GM19240 (cell line): Measurements from ENCODE around the gene RASGRP1.

Source experiments
- DNase-seq: peaks from one replicate; pipeline ENCODE4 v3.0.0; 2011; ENCODE audit warnings: low spot score; ENCODE audit not compliant: insufficient read length

The RASGRP1 gene

DNA sequence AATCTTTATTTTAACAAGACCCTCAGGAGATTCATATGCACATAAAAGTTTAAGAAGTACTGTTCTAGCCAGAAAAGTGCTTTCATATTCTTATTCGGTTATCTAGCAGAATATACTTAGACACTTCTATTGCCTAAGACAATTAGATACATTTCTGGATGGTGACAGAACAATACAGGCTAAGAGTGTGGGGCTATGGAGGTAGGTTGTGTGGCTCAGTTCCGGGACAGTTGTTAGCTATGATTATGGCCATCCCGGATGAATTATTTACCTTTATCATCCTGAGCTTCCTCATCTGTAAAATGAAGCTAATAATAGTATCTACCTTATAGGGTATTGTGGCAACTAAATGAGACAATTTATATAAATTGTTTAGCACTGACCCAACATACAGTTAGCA is 104.1 kb downstream of the RASGRP1 start:
- DNase-seq = no peak

- no peak for DNase-seq
Observed at GRCh38 chr15:38459480-38459879, 105.1 kb downstream of the RASGRP1 start.

DNA sequence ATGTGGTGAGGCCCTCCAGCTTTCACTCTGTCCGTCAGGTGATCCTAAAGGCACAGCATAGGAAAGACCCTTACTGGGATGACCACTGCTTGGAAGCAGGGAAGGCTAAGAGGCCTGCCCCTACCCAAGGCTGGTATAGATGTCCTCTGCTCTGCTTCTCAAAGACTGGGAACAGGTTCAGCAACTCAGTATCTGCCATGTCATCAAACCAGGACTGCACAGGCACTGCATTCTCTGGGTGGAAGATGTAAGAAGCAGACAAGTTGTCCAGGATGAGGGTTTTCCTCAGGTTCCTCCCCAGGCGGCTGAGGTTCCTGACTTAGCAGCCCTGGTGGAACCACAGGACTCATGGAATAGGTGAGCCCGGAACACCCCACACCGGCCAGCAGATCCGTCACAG is 106.0 kb downstream of the RASGRP1 start:
- no peak for DNase-seq

DNA sequence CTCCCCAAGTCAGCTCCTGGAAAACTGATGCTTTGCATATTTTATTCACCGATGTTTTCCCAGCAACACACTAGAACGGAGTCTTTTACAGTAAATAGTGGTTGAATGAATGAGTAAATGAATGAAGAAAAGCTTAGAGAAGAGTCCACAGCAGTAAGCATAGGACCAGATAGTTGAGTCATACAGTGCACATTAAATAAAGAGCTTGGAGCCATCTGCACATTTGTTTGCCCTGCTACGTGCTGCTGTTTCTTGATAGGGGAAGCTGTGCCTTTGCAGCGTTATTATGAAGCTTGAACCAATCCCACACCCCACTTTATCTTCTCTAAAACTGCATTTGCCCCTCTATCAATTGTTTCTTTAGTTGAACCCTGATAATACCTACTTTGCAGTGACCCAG is 109.5 kb downstream of the RASGRP1 start:
- no peak for DNase-seq

DNA sequence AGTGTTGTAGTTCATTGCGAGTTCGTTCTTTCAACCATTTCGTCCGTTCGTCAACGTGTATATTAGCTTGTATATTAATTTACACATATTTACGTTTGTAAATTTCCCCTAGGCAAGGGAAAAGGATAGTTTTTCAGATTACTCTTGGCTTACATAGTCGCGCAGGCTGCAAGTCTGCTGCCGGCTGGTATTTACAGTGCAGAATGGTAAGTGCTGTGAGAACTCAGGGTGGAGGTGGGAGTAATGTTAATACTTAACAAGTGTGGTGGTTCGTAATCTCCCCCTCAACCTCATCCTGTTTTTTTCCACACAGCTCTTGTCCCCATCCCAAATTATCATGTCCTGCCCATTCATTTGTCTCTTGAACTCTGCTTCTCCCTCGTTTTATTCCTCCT is 109.9 kb downstream of the RASGRP1 start:
- no peak for DNase-seq

- peak; percentile 51 for DNase-seq
Observed at GRCh38 chr15:38453971-38454695, 110.5 kb downstream of the RASGRP1 start, which contains the start of gene FAM98B. Gene FAM98B, plus strand, starts transcription at chr15:38454127. Its CDS starts 35 bp downstream, at chr15:38454162.

DNA sequence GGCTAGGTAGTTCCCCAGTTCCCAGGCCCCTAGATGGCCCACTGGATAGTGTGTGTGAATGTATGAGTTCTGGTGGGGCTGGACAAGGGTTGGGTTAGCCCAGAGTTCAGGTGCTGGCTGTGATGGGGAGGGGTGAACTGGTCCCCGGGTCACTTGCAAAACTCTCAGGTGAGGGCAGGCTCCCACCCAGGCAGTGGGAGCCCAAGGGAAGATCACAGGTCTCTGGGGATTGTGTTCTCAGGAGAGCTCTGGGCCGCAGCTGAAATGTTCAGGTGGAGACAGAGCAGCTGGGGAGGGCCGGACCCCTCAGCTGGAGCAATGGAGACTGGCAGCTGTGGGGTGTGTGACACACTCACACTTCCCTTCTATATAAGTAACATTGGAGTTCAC is 123.5 kb downstream of the RASGRP1 start:
- no peak for DNase-seq

DNA sequence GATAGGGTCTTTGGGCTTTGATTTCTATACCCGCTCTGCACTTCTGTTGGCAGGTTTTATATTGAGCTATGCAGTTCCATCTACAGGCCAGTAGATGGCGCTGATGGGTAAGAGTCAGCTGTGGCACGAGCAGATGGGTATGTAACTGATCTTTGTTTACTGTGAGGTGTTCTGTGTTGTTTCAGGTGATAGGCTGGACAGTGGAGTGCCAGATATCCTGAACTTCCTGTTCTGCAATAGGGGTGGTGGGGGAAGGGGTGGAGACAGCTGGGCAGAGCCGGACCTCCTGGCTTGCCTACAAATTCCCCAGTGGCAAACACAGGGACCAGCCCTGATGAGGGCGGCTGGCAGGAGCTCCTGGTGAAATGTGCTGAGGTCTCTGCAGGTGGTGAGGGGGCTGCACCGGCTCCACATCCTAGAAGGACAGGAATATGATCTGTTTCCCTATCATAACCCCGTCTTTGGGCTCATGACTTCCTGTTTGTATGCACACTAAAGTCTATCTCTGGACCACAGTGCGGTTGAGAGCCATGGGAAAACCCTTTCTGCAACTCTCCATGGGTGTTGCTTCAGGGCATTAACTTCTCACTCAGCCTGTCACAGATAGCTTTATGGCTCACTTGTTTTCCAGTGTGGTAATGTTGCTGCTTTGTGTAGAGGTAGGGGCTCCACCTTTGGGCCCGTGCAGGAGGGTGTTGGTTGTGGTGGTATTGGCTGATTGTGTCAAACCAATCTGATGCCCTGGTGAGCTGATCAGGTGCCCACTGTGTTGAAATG is 124.1 kb downstream of the RASGRP1 start:
- DNase-seq = no peak
